ENCODE measurements around the gene ADAP1. TPM values are rescaled to one million over a fixed set of nuclear protein-coding genes. Genes with fewer than 3 reads are reported as not detected.

Gene ADAP1, protein sequence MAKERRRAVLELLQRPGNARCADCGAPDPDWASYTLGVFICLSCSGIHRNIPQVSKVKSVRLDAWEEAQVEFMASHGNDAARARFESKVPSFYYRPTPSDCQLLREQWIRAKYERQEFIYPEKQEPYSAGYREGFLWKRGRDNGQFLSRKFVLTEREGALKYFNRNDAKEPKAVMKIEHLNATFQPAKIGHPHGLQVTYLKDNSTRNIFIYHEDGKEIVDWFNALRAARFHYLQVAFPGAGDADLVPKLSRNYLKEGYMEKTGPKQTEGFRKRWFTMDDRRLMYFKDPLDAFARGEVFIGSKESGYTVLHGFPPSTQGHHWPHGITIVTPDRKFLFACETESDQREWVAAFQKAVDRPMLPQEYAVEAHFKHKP
- total RNA-seq = 0.79 and 1.1 TPM in 2 replicates

DNA sequence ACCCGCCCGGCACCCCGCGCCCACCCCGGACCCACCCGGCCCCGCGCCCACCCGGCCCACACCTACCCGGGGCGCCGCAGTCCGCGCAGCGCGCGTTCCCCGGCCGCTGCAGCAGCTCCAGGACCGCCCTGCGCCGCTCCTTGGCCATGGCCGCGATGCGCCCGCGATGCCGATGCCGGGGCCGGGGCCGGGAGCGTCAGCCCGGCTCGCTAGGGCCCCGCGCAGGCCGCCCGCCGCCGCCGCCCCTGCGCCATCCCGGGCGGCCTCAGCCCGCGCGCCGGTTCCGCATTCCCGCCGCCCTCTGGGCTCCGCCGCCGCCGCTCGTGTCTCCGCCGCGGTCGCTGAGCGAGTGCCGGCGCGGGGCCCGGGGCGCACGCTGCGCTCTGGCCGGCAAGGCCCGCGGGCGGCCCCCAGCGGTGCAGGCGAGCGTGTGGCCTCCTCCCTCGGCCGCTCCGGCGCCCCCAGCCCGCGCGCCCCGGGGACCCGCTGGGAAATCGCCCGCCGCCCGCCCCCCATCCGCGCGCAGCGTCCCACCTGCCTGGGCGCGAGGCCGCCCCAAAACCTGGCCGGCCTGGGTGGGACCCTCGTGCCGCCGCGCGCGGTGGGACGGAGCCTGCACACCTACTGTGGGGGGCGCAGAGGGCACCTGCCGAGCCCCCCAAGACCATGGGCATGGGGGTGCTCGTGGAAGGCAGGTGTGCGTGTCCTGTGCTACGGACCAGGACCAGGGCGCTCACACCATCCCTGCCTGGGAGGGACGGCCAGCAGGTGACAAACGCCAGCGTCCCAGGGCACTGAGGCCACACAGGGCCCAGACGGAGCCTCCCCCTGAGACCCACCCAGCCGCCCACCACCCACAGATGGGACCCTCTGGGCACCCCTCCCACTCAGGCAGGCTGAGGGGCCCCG lies at the start of gene ADAP1:
TSS of gene ADAP1 (minus strand) at position 351 of the 909 bp plus-strand sequence. CDS start at position 148, 203 bp downstream.

DNA sequence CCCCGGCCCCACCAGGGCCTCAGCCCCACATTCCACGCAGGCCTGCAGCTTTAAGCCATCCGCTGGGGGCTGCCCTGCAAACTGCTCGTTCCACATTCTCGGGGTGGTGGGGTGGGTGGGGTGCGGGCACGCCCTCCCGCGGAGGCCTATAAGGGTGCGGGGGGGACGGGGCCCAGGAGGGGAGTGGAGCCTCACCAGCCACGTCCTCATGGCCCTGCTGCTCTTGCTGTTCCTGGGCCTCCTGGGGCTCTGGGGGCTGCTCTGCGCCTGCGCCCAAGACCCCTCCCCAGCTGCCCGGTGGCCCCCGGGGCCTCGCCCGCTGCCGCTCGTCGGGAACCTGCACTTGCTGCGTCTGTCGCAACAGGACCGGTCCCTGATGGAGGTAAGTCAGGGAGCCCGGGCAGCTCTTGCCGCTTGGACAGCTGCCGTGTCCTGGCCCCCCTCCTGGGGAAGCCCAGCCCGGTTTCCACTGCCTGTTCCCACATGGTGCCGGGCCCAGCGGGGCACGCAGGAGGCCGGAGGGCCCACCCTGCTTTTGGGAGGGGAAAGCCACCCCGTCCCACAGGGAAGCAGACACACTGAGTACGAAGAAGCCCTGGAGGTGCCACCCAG lies 28.6 kb upstream of the ADAP1 start, which contains the start of gene CYP2W1:
TSS of gene CYP2W1 (plus strand) at position 178 of the 612 bp plus-strand sequence. CDS start at position 209, 31 bp downstream.

DNA sequence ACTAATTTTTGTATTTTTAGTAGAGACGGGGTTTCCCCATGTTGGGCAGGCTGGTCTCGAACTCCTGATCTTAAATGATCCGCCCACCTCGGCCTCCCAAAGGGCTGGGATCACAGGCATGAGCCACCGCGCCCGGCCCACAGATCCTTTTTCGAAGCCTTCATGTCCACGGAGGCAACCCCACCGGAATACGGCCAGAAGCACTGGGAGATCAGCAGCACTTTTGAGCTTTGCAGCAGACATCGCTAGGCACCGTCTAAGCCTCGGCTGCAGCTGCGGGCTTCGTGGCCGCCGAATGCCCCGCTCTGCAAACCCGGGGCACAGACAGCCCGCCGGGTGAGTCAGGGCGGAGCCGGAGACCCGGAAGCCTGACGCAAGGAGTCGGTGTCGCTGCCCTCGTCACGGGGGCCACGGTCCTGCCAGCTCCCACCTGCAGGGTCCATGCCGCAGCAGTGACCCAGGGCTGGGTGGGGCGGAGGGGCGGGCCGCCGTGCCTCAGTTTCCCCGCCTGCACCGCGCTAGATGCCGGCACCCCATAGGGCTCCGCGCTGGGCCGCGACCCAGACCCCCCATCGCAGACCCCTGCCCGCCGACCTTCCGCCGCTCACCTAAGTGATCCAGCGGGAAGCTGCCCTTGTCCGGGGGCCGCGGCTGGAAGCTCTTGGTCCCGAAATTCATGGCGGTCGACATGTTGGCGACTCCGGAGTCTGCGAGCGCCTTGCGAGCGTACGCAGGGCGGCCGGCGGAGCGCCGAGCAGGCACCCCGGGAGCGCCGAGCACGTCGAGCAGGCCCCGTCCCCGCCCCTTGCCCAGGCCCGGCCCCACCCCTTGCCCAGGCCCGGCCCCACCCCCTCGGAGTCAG lies 20.6 kb upstream of the ADAP1 start, which contains the start of gene COX19:
TSS of gene COX19 (minus strand) at position 730 of the 862 bp plus-strand sequence. CDS start at position 690, 40 bp downstream.

DNA sequence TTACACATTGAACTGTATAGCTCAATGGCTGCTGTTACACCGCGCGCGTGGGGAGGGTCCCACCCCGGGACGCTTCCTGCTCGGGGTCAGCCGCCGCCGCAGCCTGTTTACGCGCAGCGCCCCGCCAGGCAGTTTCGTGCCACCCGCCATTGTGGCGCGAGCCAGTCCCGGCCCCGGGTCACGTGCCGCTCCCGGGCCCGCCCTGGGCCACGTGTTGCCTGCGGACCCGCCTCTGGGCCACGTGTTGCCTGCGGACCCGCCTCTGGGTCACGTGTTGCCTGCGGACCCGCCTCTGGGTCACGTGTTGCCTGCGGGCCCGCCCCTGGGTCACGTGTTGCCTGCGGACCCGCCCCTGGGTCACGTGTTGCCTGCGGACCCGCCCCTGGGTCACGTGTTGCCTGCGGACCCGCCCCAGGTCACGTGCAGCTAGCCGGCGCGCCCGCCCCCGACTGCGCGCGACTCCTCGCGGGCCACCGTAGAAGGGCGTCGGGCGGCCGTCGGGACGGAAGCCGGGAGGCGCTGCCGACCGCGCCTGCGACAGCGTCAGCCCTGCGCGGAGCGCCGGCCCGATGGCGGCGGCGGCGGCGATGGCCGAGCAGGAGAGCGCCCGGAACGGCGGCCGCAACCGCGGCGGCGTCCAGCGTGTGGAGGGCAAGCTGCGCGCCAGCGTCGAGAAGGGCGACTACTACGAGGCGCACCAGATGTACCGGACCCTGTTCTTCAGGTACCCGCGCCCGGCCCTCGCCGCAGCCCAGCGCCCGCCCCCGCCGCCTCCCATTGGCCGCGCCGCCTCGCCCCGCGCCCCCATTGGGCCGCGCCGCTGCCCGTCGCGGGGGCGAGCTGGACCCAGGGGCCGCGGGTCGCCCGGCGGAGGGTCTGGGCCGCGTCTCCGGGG lies 78.2 kb downstream of the ADAP1 start, which contains the start of gene GET4:
TSS of gene GET4 (plus strand) at position 478 of the 895 bp plus-strand sequence. CDS start at position 570, 92 bp downstream.

Other genes starting within 250 kb of the ADAP1 start
- 7.9 and 10.2 TPM in 2 replicates for gene DNAAF5, start 228.0 kb downstream of the ADAP1 start, total RNA-seq
- 11.1 and 15.3 TPM in 2 replicates for gene PRKAR1B, start 227.4 kb downstream of the ADAP1 start, total RNA-seq
- 107 and 200 TPM in 2 replicates for gene SUN1, start 122.2 kb downstream of the ADAP1 start, total RNA-seq
- 17.9 and 22.1 TPM in 2 replicates for gene GET4, start 78.1 kb downstream of the ADAP1 start, total RNA-seq
- 8.0 and 9.5 TPM in 2 replicates for gene COX19, start 20.9 kb upstream of the ADAP1 start, total RNA-seq
- gene CYP2W1, start 28.5 kb upstream of the ADAP1 start, total RNA-seq = 0.16 TPM in 1 of 2 replicates, not detected in the other
- 1.6 and 2.4 TPM in 2 replicates for gene GPR146, start 89.9 kb upstream of the ADAP1 start, total RNA-seq
- 2.1 and 3.6 TPM in 2 replicates for gene GPER1, start 133.4 kb upstream of the ADAP1 start, total RNA-seq
- gene ZFAND2A, start 205.5 kb upstream of the ADAP1 start, total RNA-seq = 12.0 and 23.5 TPM in 2 replicates

Measured in bronchial smooth muscle cell (primary cell).